GM18505 (cell line): ENCODE data around the gene UNC5CL.

Experiments used
- ATAC-seq: cut with Tn5 transposase; IDR thresholded peaks from one replicate; pipeline ENCODE4 v1.9.1; 2021; ENCODE audit not compliant: unreplicated experiment
- POLR2A ChIP-seq: IDR thresholded peaks from 4 replicates; pipeline ENCODE4 v1.6.1; 2011; ENCODE audit warnings: borderline replicate concordance; ENCODE audit not compliant: insufficient read depth, insufficient read length; ENCODE audit errors: extremely low read depth

UNC5CL gene

DNA sequence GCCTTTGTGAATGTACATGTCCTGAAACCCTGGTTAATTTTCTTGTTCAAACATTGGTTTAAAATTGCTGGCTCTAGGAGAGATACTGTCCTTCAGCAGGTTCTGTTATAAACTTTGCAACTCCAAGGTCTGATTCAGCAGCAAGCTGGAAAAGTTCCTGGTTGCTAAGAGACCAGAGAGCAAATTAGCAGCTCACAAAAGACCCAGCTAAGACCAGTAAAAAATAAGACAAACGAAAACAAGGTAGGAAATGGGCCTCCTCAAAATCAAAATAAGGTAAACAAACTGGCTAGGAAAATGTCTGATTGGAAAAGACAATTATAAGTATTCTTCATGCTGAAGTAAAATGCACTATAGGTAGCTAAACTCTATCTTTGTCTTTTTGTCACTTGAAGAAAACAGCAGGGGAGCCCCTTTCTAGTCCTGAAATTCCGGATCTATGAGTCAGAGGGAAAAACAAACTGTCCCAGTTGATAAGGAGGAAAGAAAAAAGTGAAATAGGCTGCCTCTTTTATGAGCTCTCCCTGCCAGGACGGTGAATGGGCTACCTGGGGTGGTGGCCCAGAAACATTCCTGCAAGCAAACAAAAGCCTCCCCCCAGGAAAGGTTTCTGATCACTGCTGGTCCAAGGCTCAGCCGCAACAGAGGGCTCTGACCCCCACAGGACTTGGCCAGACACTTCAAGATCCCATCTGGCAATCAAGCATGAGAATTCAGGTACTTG lies 41.6 kb downstream of the UNC5CL start:
- TF ChIP-seq POLR2A = no peak
- no peak for ATAC-seq

DNA sequence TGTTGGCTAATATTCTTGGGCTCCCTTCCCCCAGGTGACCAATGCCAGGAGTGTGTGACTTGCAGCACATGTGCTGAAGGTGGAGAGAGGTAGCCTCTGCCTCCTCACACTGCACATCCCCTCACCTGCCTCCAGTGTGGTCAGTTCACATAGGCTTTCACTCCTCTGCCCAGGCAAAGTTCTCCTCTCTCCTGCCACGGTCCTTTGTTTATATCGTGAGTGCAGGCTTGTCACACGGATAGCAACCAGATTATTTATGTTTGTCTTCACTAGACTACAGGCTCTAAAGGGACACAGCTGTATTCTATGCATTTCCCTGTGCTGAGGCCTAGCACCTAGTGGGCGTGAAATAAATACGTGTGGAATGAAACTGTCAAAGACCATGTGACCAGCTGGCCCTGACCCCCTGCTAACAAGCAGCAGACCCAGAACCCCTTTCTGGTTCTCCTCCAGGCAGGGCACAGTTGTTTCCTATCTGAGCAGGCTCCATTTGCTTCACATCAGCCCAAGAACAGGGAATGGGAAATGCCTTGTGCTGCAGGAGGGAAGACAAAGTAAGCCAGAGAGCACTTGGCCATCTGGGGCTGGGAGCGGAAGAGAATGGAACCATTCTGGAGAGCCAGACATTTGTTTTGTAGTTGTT lies 42.3 kb downstream of the UNC5CL start:
- no peak for ATAC-seq
- TF ChIP-seq POLR2A = no peak

- no peak for ATAC-seq
- no peak for TF ChIP-seq POLR2A
Observed at GRCh38 chr6:40992746-40993145, 46.3 kb downstream of the UNC5CL start.

- TF ChIP-seq POLR2A = no peak
- no peak for ATAC-seq
Observed at GRCh38 chr6:40990301-40990700, 48.7 kb downstream of the UNC5CL start.

- no peak for ATAC-seq
- no peak for TF ChIP-seq POLR2A
Observed at GRCh38 chr6:40989204-40990169, 49.5 kb downstream of the UNC5CL start.

DNA sequence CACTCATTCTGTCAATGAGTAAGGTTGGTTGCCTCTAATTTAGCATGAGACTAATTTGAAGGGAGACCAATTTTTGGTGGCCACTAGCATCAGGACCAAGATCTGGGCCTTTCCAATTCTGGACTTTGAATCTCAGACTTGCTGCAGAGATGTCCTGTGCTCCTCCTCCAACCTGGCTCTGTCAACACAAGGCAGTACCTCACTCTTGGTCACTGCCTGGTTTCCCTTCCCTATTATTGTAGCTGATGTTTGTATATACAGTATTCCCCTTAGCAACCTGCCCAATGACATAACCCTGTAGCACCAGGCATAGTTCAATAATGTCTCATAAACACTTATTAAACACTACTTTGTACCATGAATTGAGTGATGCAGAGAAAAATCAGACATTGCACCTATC lies 50.4 kb downstream of the UNC5CL start:
- TF ChIP-seq POLR2A = no peak
- no peak for ATAC-seq

DNA sequence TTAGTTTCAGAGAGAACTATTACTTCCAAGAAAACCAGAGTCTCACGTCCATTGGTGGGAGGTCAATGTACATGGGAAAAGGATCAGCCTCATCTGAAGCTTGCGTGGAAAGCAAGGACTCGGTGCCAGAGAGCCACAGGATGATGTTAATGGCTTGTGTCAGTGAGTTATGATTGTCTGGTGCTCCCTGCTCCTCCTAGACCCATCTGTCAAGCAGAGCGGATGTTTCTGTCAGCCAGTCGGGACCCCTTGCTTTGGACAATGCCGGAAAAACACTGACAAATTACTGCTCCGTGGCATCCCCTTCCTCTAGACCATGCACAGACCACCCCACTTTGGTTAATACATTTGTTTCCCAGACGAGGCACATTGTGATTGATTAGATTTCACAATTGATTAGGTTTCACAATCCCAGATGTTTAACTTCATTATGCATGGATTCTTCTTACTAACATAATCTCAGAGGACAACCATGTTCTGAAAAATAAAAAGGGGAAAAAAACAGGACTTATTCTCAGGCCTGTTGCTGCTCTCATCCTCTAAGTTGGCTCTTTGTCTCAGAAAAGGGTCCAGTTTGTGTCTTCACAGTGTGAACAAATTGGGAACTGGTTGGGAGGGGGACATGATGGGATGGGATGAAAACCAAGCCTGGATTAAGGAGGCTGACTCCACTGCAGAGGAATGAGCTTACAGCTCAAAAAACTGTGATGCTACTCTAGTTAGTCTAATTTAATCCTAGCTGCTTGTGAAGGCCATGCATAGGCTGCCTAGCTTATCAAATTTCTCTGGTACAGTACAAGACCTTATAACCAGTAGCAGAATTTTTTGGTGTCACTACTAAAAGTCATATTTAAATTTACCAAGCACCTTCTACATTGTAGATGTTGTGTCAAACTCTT lies 51.9 kb downstream of the UNC5CL start:
- ATAC-seq = no peak

GRCh38 chr6:40986364-40986763 lies 52.7 kb downstream of the UNC5CL start:
- no peak for ATAC-seq
- no peak for TF ChIP-seq POLR2A

More for the DNA sequence above, 51.9 kb downstream of the UNC5CL start:
- TF ChIP-seq POLR2A = no peak

DNA sequence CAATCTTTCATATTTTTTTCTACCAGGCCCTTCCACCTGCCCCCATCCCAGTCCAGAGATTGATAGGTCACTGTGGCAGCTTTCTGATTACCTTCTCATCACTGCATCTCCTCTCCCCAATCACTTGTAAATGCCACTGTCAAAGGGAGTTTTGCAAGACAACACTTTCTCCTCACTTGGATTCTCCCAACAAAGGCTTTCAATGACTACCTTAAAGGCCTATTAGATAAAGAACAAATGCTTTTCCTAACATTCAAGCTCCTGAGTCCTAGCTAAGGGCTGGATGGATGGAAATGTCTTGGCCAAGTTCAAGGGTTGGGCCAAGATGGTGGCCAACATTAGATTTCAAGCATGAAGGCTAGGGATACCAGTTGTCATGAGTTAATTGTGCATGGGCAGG lies 55.3 kb downstream of the UNC5CL start:
- TF ChIP-seq POLR2A = no peak
- ATAC-seq = no peak

DNA sequence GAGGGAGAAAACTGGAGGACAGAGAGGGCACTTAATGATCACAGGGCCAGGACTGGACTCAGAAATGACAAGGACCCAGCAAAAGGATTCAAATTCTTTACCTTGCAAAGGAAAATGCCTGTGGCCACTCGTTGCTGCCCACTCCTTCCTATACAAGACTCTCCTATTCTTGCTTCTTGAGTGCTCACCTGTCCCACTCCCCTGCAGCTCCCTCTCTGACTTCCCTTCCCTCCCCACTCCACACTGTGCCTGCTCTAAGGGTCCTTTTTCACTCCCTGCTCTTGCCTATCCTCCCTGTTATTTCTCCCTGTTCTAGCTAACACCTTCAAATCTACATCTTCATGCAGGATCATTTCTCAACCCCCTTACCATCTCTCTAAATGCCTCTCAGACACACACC lies 56.1 kb downstream of the UNC5CL start:
- TF ChIP-seq POLR2A = no peak
- ATAC-seq = no peak

DNA sequence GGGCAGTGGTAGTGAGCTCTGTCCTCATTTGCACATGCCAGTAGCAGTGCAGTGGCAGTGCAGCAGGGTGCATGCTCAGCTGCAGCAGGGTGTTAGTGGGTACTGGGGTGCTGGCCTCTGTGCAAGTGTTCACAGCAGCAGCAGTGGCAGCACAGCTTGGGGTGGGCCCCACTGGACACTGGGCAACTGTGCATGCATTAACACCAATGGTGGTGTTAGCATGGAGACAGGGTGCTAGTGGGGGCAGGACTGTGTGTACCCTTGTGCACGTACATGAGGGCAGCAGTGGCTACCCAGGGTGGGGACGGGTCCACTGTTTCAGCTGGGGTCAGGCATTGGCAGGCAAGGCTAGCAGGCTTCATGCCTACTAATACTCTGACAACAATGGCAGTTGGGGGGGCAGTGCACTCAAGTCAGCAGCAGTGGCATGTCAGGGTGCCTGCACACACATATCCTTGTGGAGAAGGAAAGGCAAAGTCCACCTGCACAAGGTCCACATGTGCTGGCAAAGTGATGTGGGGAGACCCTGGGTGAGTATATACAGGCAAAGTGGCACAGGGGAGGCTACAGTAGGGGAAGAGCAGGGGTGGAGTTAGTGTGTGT lies 60.2 kb downstream of the UNC5CL start:
- no peak for ATAC-seq
- TF ChIP-seq POLR2A = no peak

DNA sequence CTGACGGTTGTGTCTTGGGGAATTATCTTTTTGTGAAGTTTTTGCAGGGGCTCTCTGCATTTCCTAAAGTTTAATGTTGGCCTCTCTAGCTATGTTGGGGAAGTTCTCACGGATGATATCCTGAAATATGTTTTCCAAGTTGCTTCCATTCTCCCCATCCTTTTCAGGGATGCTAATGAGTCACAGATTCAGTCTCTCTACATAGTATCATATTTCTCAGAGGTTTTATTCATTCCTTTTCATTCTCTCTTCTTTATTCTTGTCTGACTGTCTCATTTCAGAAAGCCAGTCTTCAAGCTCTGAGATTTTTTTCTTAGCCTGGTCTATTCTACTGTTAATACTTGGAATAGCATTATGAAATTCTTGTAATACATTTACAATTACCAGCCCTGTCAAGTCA lies 61.3 kb downstream of the UNC5CL start:
- TF ChIP-seq POLR2A = no peak

GRCh38 chr6:40977085-40977484 lies 61.9 kb downstream of the UNC5CL start:
- TF ChIP-seq POLR2A = no peak

More for the DNA sequence above, 61.3 kb downstream of the UNC5CL start:
- no peak for ATAC-seq

More at GRCh38 chr6:40977085-40977484, 61.9 kb downstream of the UNC5CL start:
- no peak for ATAC-seq
